ENCODE results near the gene CLBA1. TPM values are rescaled to one million over a fixed set of nuclear protein-coding genes. Genes with fewer than 3 reads are reported as not detected.

CLBA1 gene
- total and polyA plus RNA-seq, 4 donors, result 10.9 to 23.8 (median 17.5) TPM

DNA sequence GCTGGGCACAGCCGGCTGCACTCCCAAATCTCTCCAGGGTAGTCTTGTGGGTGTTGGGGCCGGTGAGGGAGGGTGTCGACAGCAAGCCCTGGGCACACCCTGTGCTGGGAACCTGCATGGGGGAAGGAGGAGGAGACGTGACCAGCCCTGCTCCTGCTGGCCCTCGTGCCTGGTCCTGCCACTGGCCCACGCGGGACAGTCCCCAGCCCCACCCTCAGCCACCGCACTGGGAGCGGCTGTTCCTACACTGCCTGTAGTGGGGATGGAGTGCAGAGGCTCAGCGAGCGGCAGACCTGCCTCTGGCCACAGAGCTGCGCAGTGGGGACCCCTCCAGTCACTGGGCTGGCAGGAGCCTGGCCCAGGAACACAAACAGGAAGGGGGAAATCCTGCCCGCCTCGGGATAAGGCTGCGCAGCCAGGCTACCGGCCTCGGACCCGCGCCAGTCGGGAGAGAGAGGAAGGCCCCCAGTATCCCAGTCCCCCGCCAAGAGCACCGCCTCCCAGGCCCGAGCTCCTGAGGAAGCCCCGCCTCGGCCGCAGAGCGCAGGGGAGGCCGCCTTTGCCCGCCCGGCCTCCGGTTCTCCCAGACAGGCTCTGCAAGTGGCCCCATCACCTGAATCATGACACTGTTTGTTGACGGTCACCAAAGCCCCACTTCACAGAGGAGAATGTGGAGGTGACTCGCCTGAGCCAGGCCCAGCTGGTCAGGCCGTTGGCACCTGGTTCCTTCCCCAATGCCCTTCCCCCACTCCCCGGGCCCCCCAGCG lies 18.0 kb upstream of the CLBA1 start:
- peak overlapping the region; percentile 29 for H3K4me3 ChIP-seq (ENCODE audit: low read depth, low read length)
- 10% methylated on average over 32 of the region's 36 CpGs for WGBS (ENCODE audit: insufficient coverage)
- H3K27ac ChIP-seq (ENCODE audit: low read depth, low read length), result no peak overlapping the region
- H3K27me3 ChIP-seq (ENCODE audit: control insufficient read depth, insufficient read depth, low read length), result peaks cover 9% of the 10 kb centered on the region
- H3K4me1 ChIP-seq (ENCODE audit: control insufficient read depth, insufficient read depth, low read length), result peaks cover 26% of the 10 kb centered on the region
- DNase-seq (ENCODE audit: low read depth in 4 of 6, low spot score in 6 of 6), result peak in 2 of 6 donors; percentile 16 to 53
- no peaks in the 10 kb centered on the region for H3K9me3 ChIP-seq (ENCODE audit: control insufficient read depth, insufficient read depth, low read length)
- H3K36me3 ChIP-seq (ENCODE audit: control insufficient read depth, insufficient read depth, low read length), result peaks cover 2% of the 10 kb centered on the region

DNA sequence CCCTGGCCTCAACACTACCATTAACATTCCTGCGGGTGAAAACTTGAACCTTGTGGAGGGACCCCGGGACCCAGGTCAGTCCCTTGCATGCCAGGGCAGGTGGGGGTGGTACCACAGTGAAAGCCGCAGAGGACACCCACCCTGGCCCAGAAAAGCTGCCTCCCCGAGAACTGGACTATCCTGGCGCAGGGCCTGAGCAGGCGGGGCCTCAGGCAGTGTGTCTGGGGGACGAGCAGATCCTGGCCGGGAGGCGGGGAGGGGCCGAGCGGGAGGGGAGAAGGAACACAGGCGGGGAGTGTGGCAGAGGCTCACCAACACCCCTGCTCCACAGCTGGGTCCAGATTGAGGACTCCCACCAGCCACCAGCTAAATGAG lies 17.4 kb upstream of the CLBA1 start:
- H3K36me3 ChIP-seq (ENCODE audit: control insufficient read depth, insufficient read depth, low read length), result peaks cover 2% of the 10 kb centered on the region
- H3K4me1 ChIP-seq (ENCODE audit: control insufficient read depth, insufficient read depth, low read length), result peaks cover 31% of the 10 kb centered on the region
- DNase-seq (ENCODE audit: low read depth in 4 of 6, low spot score in 6 of 6), result peak in 2 of 6 donors; percentile 32 to 68
- WGBS (ENCODE audit: insufficient coverage), result 23% methylated on average over 11 of the region's 12 CpGs
- H3K4me3 ChIP-seq (ENCODE audit: low read depth, low read length), result peak overlapping the region; percentile 29
- peaks cover 9% of the 10 kb centered on the region for H3K27me3 ChIP-seq (ENCODE audit: control insufficient read depth, insufficient read depth, low read length)
- no peaks in the 10 kb centered on the region for H3K9me3 ChIP-seq (ENCODE audit: control insufficient read depth, insufficient read depth, low read length)
- H3K27ac ChIP-seq (ENCODE audit: low read depth, low read length), result no peak overlapping the region

DNA sequence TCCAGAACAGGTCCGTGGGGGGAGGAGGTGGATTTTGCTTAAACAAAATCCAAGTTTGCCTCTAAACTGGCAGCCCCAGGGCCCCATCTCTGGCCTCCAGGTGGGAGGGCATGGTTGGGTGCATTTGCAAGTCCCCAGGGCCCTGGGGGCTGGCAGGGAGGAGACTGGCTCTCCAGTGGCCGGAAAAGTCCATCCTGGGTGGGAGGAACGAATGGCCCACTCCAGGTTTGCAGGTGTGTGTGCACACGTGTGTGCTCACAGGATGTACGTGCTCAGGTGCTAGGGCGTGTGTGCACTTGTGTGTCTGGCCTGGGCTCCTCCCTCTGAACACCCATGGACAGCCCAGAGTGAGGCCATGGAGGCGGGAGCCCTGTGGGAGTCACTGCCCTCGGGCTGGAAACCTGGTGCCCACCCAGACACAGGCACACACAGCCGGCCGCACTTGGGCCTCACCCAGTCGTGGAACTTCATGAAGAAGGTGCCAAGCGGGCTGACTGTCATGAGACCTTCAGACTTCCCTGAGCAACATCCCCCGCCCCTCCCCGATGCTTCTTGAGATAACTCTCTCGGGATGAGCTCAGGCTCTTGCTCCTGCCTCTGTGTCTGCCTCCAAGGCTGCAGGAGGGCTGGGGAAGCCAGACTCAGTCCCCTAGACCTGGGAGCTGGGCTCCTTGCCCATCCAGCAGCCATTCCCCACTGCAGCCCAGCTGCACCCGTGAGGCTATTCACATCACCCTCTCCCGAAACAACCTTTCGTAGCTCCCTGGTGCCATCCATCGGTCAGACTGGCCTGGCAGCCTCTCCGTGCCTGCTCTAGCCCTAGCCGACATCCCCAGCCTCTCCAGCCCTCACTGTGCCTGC lies 16.8 kb upstream of the CLBA1 start:
- Histone ChIP-seq H3K4me3 (ENCODE audit: low read depth, low read length) (no peak overlapping the region), H3K9me3 (ENCODE audit: control insufficient read depth, insufficient read depth, low read length) (no peaks in the 10 kb centered on the region), H3K27me3 (ENCODE audit: control insufficient read depth, insufficient read depth, low read length) (peaks cover 11% of the 10 kb centered on the region), H3K4me1 (ENCODE audit: control insufficient read depth, insufficient read depth, low read length) (peaks cover 38% of the 10 kb centered on the region), H3K36me3 (ENCODE audit: control insufficient read depth, insufficient read depth, low read length) (peaks cover 2% of the 10 kb centered on the region), H3K27ac (ENCODE audit: low read depth, low read length) (no peak overlapping the region)
- peak in 1 of 6 donors; percentile 30 for DNase-seq (ENCODE audit: low read depth in 4 of 6, low spot score in 6 of 6)
- 71% methylated on average over 21 of the region's 21 CpGs for WGBS (ENCODE audit: insufficient coverage)

DNA sequence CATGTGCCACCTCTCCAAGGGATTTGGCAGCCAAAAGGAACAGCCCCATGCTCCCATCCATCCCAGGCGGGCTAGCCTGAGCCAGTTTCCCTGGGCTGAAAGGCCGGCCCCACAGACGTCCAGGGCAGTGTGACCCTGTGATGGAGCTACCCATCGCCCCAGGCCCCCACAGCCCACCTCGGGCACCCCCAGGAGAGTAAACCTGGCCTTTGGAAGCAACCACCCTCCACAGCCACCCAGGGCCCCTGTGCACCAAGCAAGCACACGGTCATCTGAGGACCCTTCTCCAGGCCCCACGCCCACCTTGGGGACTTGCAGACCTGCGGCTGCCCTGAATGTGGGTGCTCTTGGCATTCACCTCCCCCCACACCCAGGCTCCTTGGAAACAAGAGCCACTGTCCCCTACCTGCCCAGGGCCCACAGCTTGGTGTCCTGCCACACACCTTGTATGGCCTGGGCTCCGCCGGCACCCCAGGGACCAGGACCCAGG lies 15.8 kb upstream of the CLBA1 start:
- Histone ChIP-seq H3K9me3 (ENCODE audit: control insufficient read depth, insufficient read depth, low read length) (no peaks in the 10 kb centered on the region), H3K4me1 (ENCODE audit: control insufficient read depth, insufficient read depth, low read length) (peaks cover 44% of the 10 kb centered on the region), H3K4me3 (ENCODE audit: low read depth, low read length) (no peak overlapping the region), H3K36me3 (ENCODE audit: control insufficient read depth, insufficient read depth, low read length) (peaks cover 2% of the 10 kb centered on the region), H3K27ac (ENCODE audit: low read depth, low read length) (no peak overlapping the region), H3K27me3 (ENCODE audit: control insufficient read depth, insufficient read depth, low read length) (peaks cover 11% of the 10 kb centered on the region)
- DNase-seq (ENCODE audit: low read depth in 4 of 6, low spot score in 6 of 6), result no peak
- 83% methylated on average over 10 of the region's 10 CpGs for WGBS (ENCODE audit: insufficient coverage)

DNA sequence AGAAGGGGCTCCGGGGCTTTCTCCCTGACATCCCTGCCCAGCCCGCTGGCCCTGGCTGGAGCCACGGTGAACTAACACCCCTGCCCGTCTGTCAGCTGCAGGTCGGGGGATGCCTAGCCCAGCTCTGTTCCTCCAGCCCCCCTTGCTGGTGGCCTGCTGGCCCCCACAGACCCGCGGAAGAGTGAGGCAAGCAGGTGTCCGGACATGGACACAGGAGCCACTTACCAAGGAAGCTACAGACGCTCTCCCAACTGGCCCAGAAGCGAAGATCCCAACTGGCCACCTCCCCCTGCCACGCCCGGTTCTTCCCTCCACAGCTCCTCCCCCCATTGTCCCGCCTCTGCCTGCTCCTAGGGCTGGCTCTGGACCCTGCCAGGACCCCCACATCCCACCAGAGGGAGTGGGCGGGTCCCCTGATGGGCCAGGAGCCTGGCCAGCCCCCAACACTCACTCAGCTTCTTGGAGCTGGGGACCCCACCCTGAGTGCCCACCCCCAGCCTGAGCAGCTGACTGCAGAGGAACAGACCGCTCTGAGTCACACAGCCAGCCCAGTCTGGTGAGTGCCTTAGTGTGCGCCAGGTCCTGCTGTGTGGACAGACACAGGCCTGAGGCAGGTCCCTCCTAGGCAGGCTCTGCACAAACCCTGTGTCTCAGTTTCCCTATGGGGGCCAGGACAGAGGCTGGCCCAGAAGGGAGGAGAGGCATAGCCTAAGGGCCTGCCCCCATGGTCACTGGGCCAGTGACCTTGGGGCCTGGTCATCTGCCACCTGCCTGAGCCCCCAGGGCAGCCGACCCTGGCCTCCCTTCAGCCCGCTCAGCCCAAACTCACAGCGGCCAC lies 15.1 kb upstream of the CLBA1 start:
- Histone ChIP-seq H3K4me3 (ENCODE audit: low read depth, low read length) (no peak overlapping the region), H3K4me1 (ENCODE audit: control insufficient read depth, insufficient read depth, low read length) (peaks cover 44% of the 10 kb centered on the region), H3K27ac (ENCODE audit: low read depth, low read length) (no peak overlapping the region), H3K9me3 (ENCODE audit: control insufficient read depth, insufficient read depth, low read length) (no peaks in the 10 kb centered on the region), H3K36me3 (ENCODE audit: control insufficient read depth, insufficient read depth, low read length) (peaks cover 6% of the 10 kb centered on the region), H3K27me3 (ENCODE audit: control insufficient read depth, insufficient read depth, low read length) (peaks cover 11% of the 10 kb centered on the region)
- 58% methylated on average over 19 of the region's 19 CpGs for whole genome bisulfite sequencing (ENCODE audit: insufficient coverage)
- DNase-seq (ENCODE audit: low read depth in 4 of 6, low spot score in 6 of 6), result peak in 1 of 6 donors; percentile 63

DNA sequence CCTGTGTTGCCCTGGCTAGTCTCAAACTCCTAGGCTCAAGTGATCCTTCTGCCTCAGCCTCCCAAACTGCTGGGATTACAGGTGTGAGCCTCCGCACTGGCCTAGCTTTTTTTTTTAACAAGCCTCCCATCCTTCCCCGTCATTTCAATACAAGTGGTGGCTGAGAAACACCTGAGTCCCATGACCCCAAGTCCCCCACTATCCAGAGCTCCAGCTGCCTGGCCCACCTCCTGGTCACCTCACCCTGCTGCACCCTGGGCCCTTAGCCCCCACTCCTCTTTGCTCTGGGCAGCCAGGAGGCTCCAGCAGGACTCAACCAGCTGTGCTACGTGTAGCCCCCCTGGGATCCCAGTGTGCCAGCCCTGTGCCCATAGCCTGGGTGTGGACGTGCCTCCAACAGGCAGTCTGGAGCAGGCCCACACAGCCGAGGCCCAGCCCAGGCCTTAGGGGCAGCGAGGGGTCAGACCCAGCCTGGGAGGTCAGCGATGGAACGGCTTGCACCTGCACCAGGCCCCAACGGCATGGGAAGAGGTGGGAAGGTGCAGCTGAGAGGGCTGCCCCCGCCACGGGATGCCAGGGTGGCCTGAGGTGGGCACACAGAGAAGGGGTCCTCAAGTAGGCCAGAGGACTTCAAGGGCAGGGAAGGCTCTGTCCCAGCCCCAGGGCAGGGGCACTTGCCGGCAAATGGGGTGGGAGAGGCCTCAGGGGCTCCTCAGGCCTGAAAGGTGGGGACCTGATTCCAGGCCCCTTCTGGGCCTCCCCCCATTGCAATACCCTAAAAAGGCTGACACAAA lies 13.9 kb upstream of the CLBA1 start:
- Histone ChIP-seq H3K36me3 (ENCODE audit: control insufficient read depth, insufficient read depth, low read length) (peaks cover 8% of the 10 kb centered on the region), H3K4me1 (ENCODE audit: control insufficient read depth, insufficient read depth, low read length) (peaks cover 56% of the 10 kb centered on the region), H3K27ac (ENCODE audit: low read depth, low read length) (no peak overlapping the region), H3K4me3 (ENCODE audit: low read depth, low read length) (no peak overlapping the region), H3K9me3 (ENCODE audit: control insufficient read depth, insufficient read depth, low read length) (no peaks in the 10 kb centered on the region), H3K27me3 (ENCODE audit: control insufficient read depth, insufficient read depth, low read length) (peaks cover 11% of the 10 kb centered on the region)
- 88% methylated on average over 12 of the region's 12 CpGs for WGBS (ENCODE audit: insufficient coverage)
- no peak for DNase-seq (ENCODE audit: low read depth in 4 of 6, low spot score in 6 of 6)

DNA sequence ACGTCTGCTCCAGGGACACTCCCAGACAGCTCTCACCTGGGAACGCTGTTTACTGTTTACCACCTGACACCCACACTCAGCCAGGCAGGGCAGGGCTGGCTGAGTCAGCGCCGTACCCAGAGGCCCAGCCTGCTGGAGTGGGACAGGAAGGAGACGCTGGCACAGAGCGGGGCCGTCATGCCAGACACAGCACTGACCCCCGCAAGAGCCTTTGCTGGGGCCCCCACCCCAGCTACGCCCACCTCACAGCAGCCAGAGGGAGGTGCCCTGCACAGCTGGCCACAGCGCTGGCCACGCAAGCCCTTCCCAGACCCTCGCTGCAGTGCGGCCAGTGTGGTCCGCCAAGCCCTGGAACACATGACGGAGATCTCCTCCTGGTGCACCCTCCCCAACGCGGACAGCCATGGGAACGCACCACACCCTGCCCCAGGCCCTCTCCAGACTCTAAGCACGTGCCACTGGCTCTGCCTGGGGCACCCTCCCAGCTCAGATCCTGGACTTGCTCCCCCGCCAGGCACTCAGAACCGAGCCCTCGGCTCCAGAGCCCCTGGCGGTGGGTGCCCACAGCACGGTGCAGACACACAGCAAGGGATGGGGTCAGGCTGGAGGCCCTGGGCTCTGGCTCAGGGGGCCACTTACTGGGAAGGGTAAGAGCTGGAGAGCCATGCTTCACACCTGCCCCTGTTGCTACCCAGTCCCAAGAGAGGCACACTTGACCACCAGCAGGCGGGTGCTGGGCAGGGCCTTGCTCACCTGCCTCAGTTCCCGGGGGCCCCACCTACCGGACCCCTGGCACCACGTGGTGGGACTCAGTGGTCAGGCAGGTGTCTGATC lies 13.1 kb upstream of the CLBA1 start:
- Histone ChIP-seq H3K9me3 (ENCODE audit: control insufficient read depth, insufficient read depth, low read length) (no peaks in the 10 kb centered on the region), H3K4me1 (ENCODE audit: control insufficient read depth, insufficient read depth, low read length) (peaks cover 59% of the 10 kb centered on the region), H3K4me3 (ENCODE audit: low read depth, low read length) (no peak overlapping the region), H3K27me3 (ENCODE audit: control insufficient read depth, insufficient read depth, low read length) (peaks cover 16% of the 10 kb centered on the region), H3K27ac (ENCODE audit: low read depth, low read length) (peak overlapping the region; percentile 47), H3K36me3 (ENCODE audit: control insufficient read depth, insufficient read depth, low read length) (peaks cover 8% of the 10 kb centered on the region)
- no peak for DNase-seq (ENCODE audit: low read depth in 4 of 6, low spot score in 6 of 6)
- WGBS (ENCODE audit: insufficient coverage), result 81% methylated on average over 28 of the region's 28 CpGs

DNA sequence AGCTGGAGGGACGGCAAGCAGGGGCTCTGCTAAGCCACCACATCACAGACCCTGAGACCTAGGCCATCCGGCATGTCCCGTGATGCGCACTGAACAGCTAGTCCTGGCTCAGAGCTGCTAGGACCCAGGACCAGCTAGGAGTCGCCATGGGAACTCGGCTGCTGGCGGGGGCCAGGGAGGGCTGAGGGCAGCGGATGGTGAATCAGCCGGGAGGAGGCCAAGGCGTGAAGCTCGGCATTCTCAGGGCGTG lies 12.5 kb upstream of the CLBA1 start:
- Histone ChIP-seq H3K27me3 (ENCODE audit: control insufficient read depth, insufficient read depth, low read length) (peaks cover 11% of the 10 kb centered on the region), H3K36me3 (ENCODE audit: control insufficient read depth, insufficient read depth, low read length) (peaks cover 8% of the 10 kb centered on the region), H3K4me3 (ENCODE audit: low read depth, low read length) (no peak overlapping the region), H3K27ac (ENCODE audit: low read depth, low read length) (peak overlapping the region; percentile 47), H3K4me1 (ENCODE audit: control insufficient read depth, insufficient read depth, low read length) (peaks cover 57% of the 10 kb centered on the region), H3K9me3 (ENCODE audit: control insufficient read depth, insufficient read depth, low read length) (no peaks in the 10 kb centered on the region)
- no peak for DNase-seq (ENCODE audit: low read depth in 4 of 6, low spot score in 6 of 6)
- WGBS (ENCODE audit: insufficient coverage), result 48% methylated on average over 12 of the region's 12 CpGs
